Activated CD8-positive, alpha-beta memory T cell treated with anti-CD3 and anti-CD28 coated beads for 36 hours (primary cell): ENCODE measurements around the gene IFNG. TPM values are rescaled to one million over a fixed set of nuclear protein-coding genes. Genes with fewer than 3 reads are reported as not detected.

ENCODE experiments used
- total RNA-seq, 2 experiments: library from RNA; stranded (reverse); gene quantifications; one replicate each; pipeline ENCODE4 v1.2.3, GENCODE V29; 2021

IFNG gene
- total RNA-seq, 2 experiments from 2014 or later = 499 to 502 TPM

Other genes with a start within 250 kb of the IFNG start
- gene IFNG-AS1, start 170.3 kb downstream of the IFNG start, total RNA-seq = under 1 TPM; 0.46 to 0.57 TPM
- gene IL26, start 66.1 kb upstream of the IFNG start, total RNA-seq = 1 to 10 TPM in 1 of 2 experiments, under 1 TPM in 1; 0.50 to 1.2 TPM
- gene IL22, start 93.9 kb upstream of the IFNG start, total RNA-seq = 1 to 10 TPM; 1.3 to 1.4 TPM
- 10 to 100 TPM; 21.2 to 22.3 TPM for gene MDM1, start 172.6 kb upstream of the IFNG start, total RNA-seq